Osteocyte (in vitro differentiated cells): Measurements from ENCODE around the gene ANKLE2. TPM values are rescaled to one million over a fixed set of nuclear protein-coding genes. Genes with fewer than 3 reads are reported as not detected.
A peak's percentile ranks its signal among the peaks of the same experiment; 100 is the strongest.
"Not testable (repeated sequence)": the region's sequence is repeated elsewhere in the genome, so short reads cannot be mapped to it uniquely, and the experiment has no call there.

Source experiments
- DNase-seq: peaks from one replicate; pipeline ENCODE4 v3.0.0; 2021; ENCODE audit warnings: mixed read lengths; ENCODE audit not compliant: unreplicated experiment; ENCODE audit errors: extremely low spot score
- H3K27ac Mint-ChIP-seq: one replicate; pipeline ENCODE4 v1.8.0; 2021; ENCODE audit warnings: mild to moderate bottlenecking, mixed read lengths; ENCODE audit not compliant: unreplicated experiment
- H3K27me3 Mint-ChIP-seq: one replicate; pipeline ENCODE4 v1.8.0; 2021; ENCODE audit warnings: mixed read lengths; ENCODE audit not compliant: unreplicated experiment
- H3K36me3 Mint-ChIP-seq: one replicate; pipeline ENCODE4 v1.8.0; 2021; ENCODE audit warnings: mixed read lengths; ENCODE audit not compliant: unreplicated experiment
- H3K4me1 Mint-ChIP-seq: one replicate; pipeline ENCODE4 v1.8.0; 2021; ENCODE audit warnings: mixed read lengths; ENCODE audit not compliant: unreplicated experiment
- H3K4me3 Mint-ChIP-seq: one replicate; pipeline ENCODE4 v1.8.0; 2021; ENCODE audit warnings: mild to moderate bottlenecking, moderate library complexity, mixed read lengths; ENCODE audit not compliant: unreplicated experiment
- H3K9me3 Mint-ChIP-seq: one replicate; pipeline ENCODE4 v1.8.0; 2021; ENCODE audit warnings: mixed read lengths; ENCODE audit not compliant: unreplicated experiment
- CTCF ChIP-seq: fragments of 200-600 bp; sonication (generic); IDR thresholded peaks from 2 replicates; pipeline ENCODE4 v1.5.0; 2021; ENCODE audit warnings: antibody characterized with exemption, mild to moderate bottlenecking, moderate library complexity
- long read RNA-seq: library from polyadenylated mRNA; unstranded; transcript quantifications from one replicate; pipeline ENCODE4 v2.0.0, GENCODE V29; 2021
- total RNA-seq: library from RNA; stranded (reverse); gene quantifications from 2 replicates; pipeline ENCODE4 v1.2.1, GENCODE V29; 2021

Gene ANKLE2
- total RNA-seq: 69.5 and 70.0 TPM in 2 replicates
- long read RNA-seq, full-length matches to known transcripts: 12 of 39 reads
- long read RNA-seq, partial matches to known transcripts: 16 of 39 reads
- long read RNA-seq, other reads (novel, unspliced or antisense): 11 of 39 reads

GRCh38 chr12:132761032-132761920 is at the start of gene ANKLE2:
ANKLE2 (minus strand) TSS chr12:132761832; CDS start chr12:132761798, 34 bp downstream.
- no peak for TF ChIP-seq CTCF
- no peaks in the 10 kb centered on the region for H3K9me3 Mint-ChIP-seq
- DNase-seq: no peak
- H3K27me3 Mint-ChIP-seq: no peaks in the 10 kb centered on the region
- peaks cover 20% of the 10 kb centered on the region for H3K4me1 Mint-ChIP-seq
- peak within 1 kb of the TSS; percentile 92 for H3K27ac Mint-ChIP-seq
- H3K36me3 Mint-ChIP-seq: no peaks in the 10 kb centered on the region
- H3K4me3 Mint-ChIP-seq: peak within 1 kb of the TSS; percentile 88

- not testable (repeated sequence) for DNase-seq, H3K27ac Mint-ChIP-seq, H3K4me1 Mint-ChIP-seq, H3K9me3 Mint-ChIP-seq, H3K27me3 Mint-ChIP-seq, H3K4me3 Mint-ChIP-seq
- TF ChIP-seq CTCF: peak; percentile 49
- H3K36me3 Mint-ChIP-seq: peaks cover 51% of the 10 kb centered on the region
Observed at GRCh38 chr12:132809391-132809790, 47.8 kb upstream of the ANKLE2 start.

- H3K9me3 Mint-ChIP-seq: no peaks in the 10 kb centered on the region
- no peaks in the 10 kb centered on the region for H3K4me1 Mint-ChIP-seq
- H3K27ac Mint-ChIP-seq: no peak overlapping the region
- H3K4me3 Mint-ChIP-seq: no peak overlapping the region
- H3K27me3 Mint-ChIP-seq: no peaks in the 10 kb centered on the region
- no peak for TF ChIP-seq CTCF
- peaks cover 55% of the 10 kb centered on the region for H3K36me3 Mint-ChIP-seq
- DNase-seq: no peak
Observed at GRCh38 chr12:132807295-132808092, 45.9 kb upstream of the ANKLE2 start.

- no peak for TF ChIP-seq CTCF
- Mint-ChIP-seq H3K4me3 (no peak overlapping the region), H3K9me3 (no peaks in the 10 kb centered on the region), H3K4me1 (no peaks in the 10 kb centered on the region), H3K27ac (no peak overlapping the region), H3K27me3 (no peaks in the 10 kb centered on the region), H3K36me3 (peaks cover 54% of the 10 kb centered on the region)
- DNase-seq: no peak
Observed at GRCh38 chr12:132806857-132807256, 45.2 kb upstream of the ANKLE2 start.
